GM18511 (cell line): ENCODE results near the gene DUSP8.

ENCODE experiments used
- ATAC-seq: cut with Tn5 transposase; IDR thresholded peaks from one replicate; pipeline ENCODE4 v1.9.1; 2021; ENCODE audit warnings: mild to moderate bottlenecking, moderate library complexity; ENCODE audit not compliant: unreplicated experiment

The DUSP8 gene

GRCh38 chr11:1554981-1555712, 16.9 kb downstream of the DUSP8 start:
- no peak for ATAC-seq

GRCh38 chr11:1553808-1554594, 18.1 kb downstream of the DUSP8 start:
- ATAC-seq: no peak

DNA sequence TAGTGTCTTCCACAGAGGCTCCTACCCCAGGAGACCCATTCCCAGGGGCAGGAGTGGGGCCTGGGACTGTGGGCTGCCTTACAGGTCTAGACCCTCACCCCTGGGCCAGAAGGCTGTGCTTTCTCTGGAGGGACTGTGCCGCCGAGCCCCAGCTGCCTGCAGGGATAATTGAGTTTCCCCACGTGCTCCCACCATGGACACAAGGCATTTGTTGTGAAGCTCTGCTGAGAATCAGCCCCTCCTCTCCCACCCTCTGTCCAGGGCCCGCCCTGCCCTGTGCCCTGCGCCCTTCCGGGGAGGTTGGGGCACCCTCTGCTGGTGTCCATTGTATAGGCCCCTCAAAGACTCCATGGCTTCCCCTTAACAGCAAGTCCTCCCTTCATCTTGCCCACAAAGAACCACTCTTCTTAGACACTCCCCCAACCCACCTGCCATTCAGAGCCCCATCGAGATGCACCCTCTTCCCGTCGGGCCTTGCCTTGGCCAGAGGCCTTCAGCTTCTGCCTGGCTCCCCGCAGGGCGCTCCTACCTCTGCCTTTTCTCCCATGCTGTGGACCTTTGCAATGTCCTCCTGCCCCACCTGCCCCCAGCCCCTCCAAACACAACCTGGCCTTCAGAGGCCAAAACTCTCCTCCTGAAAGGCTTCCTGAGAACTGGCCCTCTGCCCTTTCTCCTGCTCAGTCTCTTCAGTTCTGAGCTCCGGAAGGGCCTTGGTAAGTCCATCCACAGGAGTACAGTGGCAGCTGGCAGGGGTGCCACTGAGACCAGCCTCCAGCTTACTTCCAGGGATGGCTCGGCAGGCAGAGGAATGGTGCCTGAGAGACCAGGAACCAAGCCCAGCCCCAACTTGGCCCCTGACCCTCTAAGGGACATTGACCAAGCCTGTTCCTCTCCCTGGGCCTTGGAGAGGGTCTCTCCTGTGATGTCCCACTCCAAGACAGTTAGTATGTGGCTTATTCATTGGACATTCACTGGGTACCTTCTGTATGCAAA, 22.4 kb downstream of the DUSP8 start:
- ATAC-seq: no peak

GRCh38 chr11:1548221-1549070, 23.6 kb downstream of the DUSP8 start:
- no peak for ATAC-seq

- ATAC-seq: no peak
These were observed 24.5 kb downstream of the DUSP8 start for GRCh38 chr11:1547467-1548098.

- ATAC-seq: no peak
These were observed 25.3 kb downstream of the DUSP8 start for GRCh38 chr11:1546536-1547466.

DNA sequence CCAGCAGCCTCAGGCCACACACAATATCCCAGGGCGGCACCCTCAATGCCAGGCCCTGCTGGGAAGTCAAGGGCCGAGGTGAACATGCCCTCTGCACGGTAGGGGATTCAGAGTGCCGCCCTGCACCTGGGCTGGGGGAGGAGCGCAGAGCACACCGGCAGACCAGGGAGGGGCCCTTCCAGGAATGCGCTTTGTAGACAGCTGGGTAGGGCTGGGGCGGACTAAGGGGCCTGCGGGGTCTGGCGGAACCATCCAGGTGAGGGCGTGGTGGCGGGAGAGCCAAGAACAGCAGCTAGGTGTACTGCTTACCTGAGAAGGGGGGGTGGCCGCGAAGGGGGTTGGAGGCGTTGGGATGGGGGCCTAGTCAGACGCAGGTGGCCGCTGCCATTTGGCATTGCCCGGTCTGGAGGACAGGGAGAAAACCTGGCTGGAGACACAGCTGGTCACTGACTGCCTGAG, 26.0 kb downstream of the DUSP8 start:
- no peak for ATAC-seq

DNA sequence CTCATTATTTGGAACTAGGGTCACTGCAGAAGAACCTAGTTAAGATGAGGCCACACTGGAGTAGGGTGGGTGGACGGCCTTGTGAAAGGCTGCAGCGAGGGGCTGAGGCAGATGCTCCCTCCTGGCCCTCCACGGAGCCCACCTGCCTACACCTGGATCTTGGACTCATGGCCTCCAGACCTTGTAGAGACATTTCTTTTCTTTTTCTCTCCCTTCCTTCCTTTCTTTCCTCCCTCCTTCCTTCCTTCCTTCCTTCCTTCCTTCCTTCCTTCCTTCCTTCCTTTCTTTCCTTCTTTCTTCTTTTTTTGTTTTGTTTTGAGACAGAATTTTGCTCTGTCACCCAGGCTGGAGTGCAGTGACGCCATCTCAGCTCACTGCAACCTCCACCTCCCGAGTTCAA, 26.6 kb downstream of the DUSP8 start:
- no peak for ATAC-seq

- no peak for ATAC-seq
These were observed 27.5 kb downstream of the DUSP8 start for GRCh38 chr11:1544536-1544935.

DNA sequence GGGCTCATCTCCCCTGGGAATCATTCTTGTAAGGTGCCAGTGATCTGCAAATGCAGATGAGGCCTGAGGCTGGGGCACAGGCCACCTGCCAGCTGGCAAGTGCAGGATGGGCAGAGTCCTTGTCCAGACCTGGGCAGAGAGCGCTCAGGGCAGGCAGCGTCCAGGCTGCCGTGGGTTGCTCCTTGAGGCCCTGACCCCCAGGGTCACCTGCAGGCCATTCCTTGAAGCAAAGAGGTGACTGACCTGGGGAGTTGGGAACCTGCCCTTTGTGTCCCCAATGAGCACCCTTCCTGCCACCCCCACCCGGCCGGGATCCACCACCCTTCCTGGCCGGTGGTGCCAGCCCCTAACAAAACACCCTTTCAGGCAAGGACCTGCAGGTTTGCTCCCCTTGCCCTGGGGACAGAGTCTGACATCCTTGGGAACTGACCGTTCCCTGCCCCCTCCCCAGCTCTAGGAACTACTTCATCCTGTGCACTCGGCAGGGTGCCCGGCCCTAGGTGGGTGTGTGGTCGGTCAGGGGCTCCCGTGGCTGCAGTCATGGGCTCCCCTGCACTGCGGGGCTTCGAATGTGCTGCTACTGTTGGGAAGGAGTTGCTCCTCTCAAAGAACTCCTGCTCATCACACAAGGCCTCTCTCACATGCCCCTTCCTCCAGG, 28.3 kb downstream of the DUSP8 start:
- ATAC-seq: no peak

- ATAC-seq: no peak
These were observed 29.8 kb downstream of the DUSP8 start for GRCh38 chr11:1542267-1542666.

- no peak for ATAC-seq
These were observed 30.4 kb downstream of the DUSP8 start for GRCh38 chr11:1541474-1542204.

DNA sequence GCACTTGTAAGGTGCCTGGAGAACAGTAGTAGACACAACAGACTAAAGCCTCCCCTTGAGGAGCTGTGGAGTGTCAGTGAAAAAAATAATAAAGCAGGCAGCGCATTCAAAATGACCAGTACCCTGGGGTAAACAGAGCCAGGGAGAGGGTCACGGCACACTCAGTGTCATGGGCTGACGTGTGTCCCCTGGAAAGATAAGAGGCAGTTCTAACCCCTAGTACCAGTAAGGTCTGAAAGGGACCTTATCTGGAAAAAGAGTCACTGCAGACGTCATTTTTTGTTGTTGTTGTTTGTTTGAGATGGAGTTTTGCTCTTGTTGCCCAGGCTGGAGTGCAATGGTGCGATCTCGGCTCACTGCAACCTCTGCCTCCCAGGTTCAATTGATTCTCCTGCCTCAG, 32.0 kb downstream of the DUSP8 start:
- ATAC-seq: no peak

GRCh38 chr11:1538153-1538552, 33.9 kb downstream of the DUSP8 start:
- ATAC-seq: no peak

- ATAC-seq: no peak
These were observed 35.8 kb downstream of the DUSP8 start for GRCh38 chr11:1536065-1536843.

GRCh38 chr11:1534682-1535081, 37.4 kb downstream of the DUSP8 start:
- ATAC-seq: no peak

- ATAC-seq: no peak
These were observed 37.9 kb downstream of the DUSP8 start for GRCh38 chr11:1534171-1534570.
